Endothelial cell of umbilical vein (primary cell): ENCODE measurements around the gene MIB2. TPM values are rescaled to one million over a fixed set of nuclear protein-coding genes. Genes with fewer than 3 reads are reported as not detected.

ENCODE experiments used
- BruUV-seq: library from RNA; stranded (reverse); fragments of 400-500 nt; replicated peaks from 2 replicates; lab custom pipeline; 2021; lab: Mats Ljungman, UMichigan
- CTCF ChIA-PET: fragments of 300-600, 350-600 bp; sonication (Branson Sonifier 250); formaldehyde crosslinking; loops from one replicate; lab custom pipeline; 2021; ENCODE audit warnings: antibody characterized with exemption, inconsistent platforms; lab: Charles Lee
- POLR2A ChIA-PET: fragments of 300-600, 350-600 bp; sonication (Branson Sonifier 250); formaldehyde crosslinking; loops from one replicate; lab custom pipeline; 2021; ENCODE audit warnings: antibody characterized with exemption, inconsistent platforms; lab: Charles Lee
- DNase-seq: peaks from one replicate; pipeline ENCODE4 v3.0.0-alpha.2; 2011; ENCODE audit warnings: low read depth, low spot score
- FAIRE-seq: peaks from 2 replicates; lab custom pipeline; 2011; peaks lifted over from hg19 to GRCh38; lab: Jason Lieb, UNC
- H2AFZ ChIP-seq: 2 replicates; pipeline ENCODE4 v1.6.0; 2012; ENCODE audit warnings: low read depth, low read length, control low read depth, inconsistent platforms
- H3K27ac ChIP-seq: 2 replicates; pipeline ENCODE4 v1.5.1; 2011; ENCODE audit warnings: low read depth, mild to moderate bottlenecking, control low read depth, low read length, moderate library complexity; ENCODE audit not compliant: insufficient read depth
- H3K27me3 ChIP-seq, 2 experiments: 2 replicates each; pipeline versions ENCODE4 v1.6.0 to v1.6.1; 2011; ENCODE audit warnings: low read length in 2 of 2, mixed read lengths in 1 of 2; ENCODE audit not compliant: control insufficient read depth in 2 of 2, insufficient read depth in 2 of 2
- H3K36me3 ChIP-seq, 2 experiments: 2 replicates in 1 of 2; 3 replicates in 1 of 2; pipeline ENCODE4 v1.5.1; 2011; ENCODE audit warnings: low read length in 2 of 2, mild to moderate bottlenecking in 1 of 2, moderate library complexity in 1 of 2; ENCODE audit not compliant: control insufficient read depth in 2 of 2, insufficient read depth in 2 of 2; ENCODE audit errors: extremely low read depth in 1 of 2
- H3K4me1 ChIP-seq: 3 replicates; pipeline ENCODE4 v1.5.1; 2011; ENCODE audit warnings: mild to moderate bottlenecking, low read length; ENCODE audit not compliant: control insufficient read depth, insufficient read depth; ENCODE audit errors: extremely low read depth
- H3K4me2 ChIP-seq: 2 replicates; pipeline ENCODE4 v1.6.1; 2011; ENCODE audit warnings: low read length, control low read depth, mixed read lengths; ENCODE audit not compliant: insufficient read depth
- H3K4me3 ChIP-seq, 3 experiments: fragments of 200-600 bp in 1 of 3; sonication (generic), shearing (Covaris generic) in 1 of 3; replicated peaks in 1 of 3; 2 replicates each; pipeline ENCODE4 v1.5.1; 2011 to 2016; ENCODE audit warnings: control low read depth in 3 of 3, low read length in 3 of 3, mild to moderate bottlenecking in 2 of 3, inconsistent platforms in 1 of 3, low read depth in 1 of 3, moderate library complexity in 1 of 3; ENCODE audit not compliant: insufficient read depth in 1 of 3
- H3K79me2 ChIP-seq: 2 replicates; pipeline ENCODE4 v1.6.0; 2012; ENCODE audit warnings: low read length, inconsistent platforms; ENCODE audit not compliant: control insufficient read depth, insufficient read depth
- H3K9ac ChIP-seq: replicated peaks from 2 replicates; pipeline ENCODE3; 2011; ENCODE audit warnings: low read length, control low read depth; ENCODE audit not compliant: insufficient read depth; ENCODE audit errors: extremely low read depth
- H3K9me1 ChIP-seq: replicated peaks from 3 replicates; pipeline ENCODE4 v1.6.0; 2011; ENCODE audit warnings: mild to moderate bottlenecking, low read length; ENCODE audit not compliant: control insufficient read depth, insufficient read depth; ENCODE audit errors: extremely low read depth
- H3K9me3 ChIP-seq: replicated peaks from 2 replicates; pipeline ENCODE4 v1.5.1; 2012; ENCODE audit warnings: low read length, inconsistent platforms; ENCODE audit not compliant: control insufficient read depth, insufficient read depth
- H4K20me1 ChIP-seq: replicated peaks from 2 replicates; pipeline ENCODE3; 2011; ENCODE audit warnings: mild to moderate bottlenecking, low read length; ENCODE audit not compliant: control insufficient read depth, insufficient read depth; ENCODE audit errors: extremely low read depth
- EZH2 ChIP-seq: IDR thresholded peaks from 2 replicates; pipeline ENCODE4 v1.6.1; 2012; ENCODE audit warnings: borderline replicate concordance, low read depth, mild to moderate bottlenecking, moderate library complexity, low read length, inconsistent platforms; ENCODE audit not compliant: severe bottlenecking
- FOS ChIP-seq: IDR thresholded peaks from 2 replicates; pipeline ENCODE4 v1.6.1; 2011; ENCODE audit warnings: mild to moderate bottlenecking, low read length, moderate library complexity, borderline replicate concordance; ENCODE audit not compliant: insufficient read depth
- GATA2 ChIP-seq: IDR thresholded peaks from 2 replicates; pipeline ENCODE4 v1.7.0; 2011; ENCODE audit warnings: low read depth, mild to moderate bottlenecking, moderate library complexity, mixed read lengths, low read length; ENCODE audit not compliant: insufficient read length, insufficient read depth
- JUN ChIP-seq: IDR thresholded peaks from 2 replicates; pipeline ENCODE4 v1.6.1; 2011; ENCODE audit warnings: borderline replicate concordance, low read depth; ENCODE audit not compliant: insufficient read length, insufficient read depth
- MYC ChIP-seq: IDR thresholded peaks from one replicate; pipeline ENCODE4 v1.6.1; 2011; ENCODE audit warnings: mild to moderate bottlenecking, low read depth, low read length
- POLR2A ChIP-seq: IDR thresholded peaks from 2 replicates; pipeline ENCODE4 v1.6.1; 2012; ENCODE audit warnings: low read depth, mild to moderate bottlenecking, control low read depth, low read length
- POLR2AphosphoS5 ChIP-seq: IDR thresholded peaks from 2 replicates; pipeline ENCODE4 v1.6.1; 2012; ENCODE audit warnings: low read depth, mild to moderate bottlenecking, control low read depth, low read length, moderate library complexity; ENCODE audit not compliant: insufficient read depth
- dilution Hi-C: fragments of 300-500 bp; cut with MboI; formaldehyde crosslinking; loops from one replicate; pipeline ENCODE4 v1.15.0; 2019; ENCODE audit warnings: low sequenced_read_pairs; ENCODE audit not compliant: extremely low pct_ligation_motif_present
- intact Hi-C: fragments of 100-400 bp; cut with micrococcal nuclease; formaldehyde crosslinking; loops from one replicate; pipeline ENCODE4 v1.10.0; 2022
- polyA plus RNA-seq, 4 experiments: library from polyadenylated mRNA; depleted of rRNA in 3 of 4; stranded (reverse) in 3 of 4; unstranded in 1 of 4; fragments of >200 nt; gene quantifications; 2 replicates each; pipeline versions ENCODE4 v1.2.1 to v1.2.3, GENCODE V29; 2011 to 2012; ENCODE audit warnings: missing spikeins in 1 of 4
- total RNA-seq: library from RNA; stranded (reverse); gene quantifications from 2 replicates; pipeline ENCODE4 v1.2.3, GENCODE V29; 2021
- TF ChIP-seq, protein P1 (sequence below): IDR thresholded peaks from 2 replicates; pipeline ENCODE4 v1.6.1; 2011; ENCODE audit not compliant: insufficient read depth, insufficient read length
- TF ChIP-seq, protein P2 (sequence below), 2 donors: IDR thresholded peaks; 1 replicate in 1 of 2; 2 replicates in 1 of 2; pipeline ENCODE4 v1.5.1; 2011; ENCODE audit warnings: low read length in 2 of 2, mild to moderate bottlenecking in 2 of 2, moderate library complexity in 2 of 2, control low read depth in 1 of 2, inconsistent platforms in 1 of 2, low read depth in 1 of 2; ENCODE audit not compliant: insufficient read depth in 1 of 2; ENCODE audit errors: extremely low read depth in 1 of 2

The MIB2 gene
- total and polyA plus RNA-seq, 2 donors (not counting 3 experiments of a cell fraction or from before 2014, with no cell fraction given) = 25.9 to 45.0 TPM

DNA sequence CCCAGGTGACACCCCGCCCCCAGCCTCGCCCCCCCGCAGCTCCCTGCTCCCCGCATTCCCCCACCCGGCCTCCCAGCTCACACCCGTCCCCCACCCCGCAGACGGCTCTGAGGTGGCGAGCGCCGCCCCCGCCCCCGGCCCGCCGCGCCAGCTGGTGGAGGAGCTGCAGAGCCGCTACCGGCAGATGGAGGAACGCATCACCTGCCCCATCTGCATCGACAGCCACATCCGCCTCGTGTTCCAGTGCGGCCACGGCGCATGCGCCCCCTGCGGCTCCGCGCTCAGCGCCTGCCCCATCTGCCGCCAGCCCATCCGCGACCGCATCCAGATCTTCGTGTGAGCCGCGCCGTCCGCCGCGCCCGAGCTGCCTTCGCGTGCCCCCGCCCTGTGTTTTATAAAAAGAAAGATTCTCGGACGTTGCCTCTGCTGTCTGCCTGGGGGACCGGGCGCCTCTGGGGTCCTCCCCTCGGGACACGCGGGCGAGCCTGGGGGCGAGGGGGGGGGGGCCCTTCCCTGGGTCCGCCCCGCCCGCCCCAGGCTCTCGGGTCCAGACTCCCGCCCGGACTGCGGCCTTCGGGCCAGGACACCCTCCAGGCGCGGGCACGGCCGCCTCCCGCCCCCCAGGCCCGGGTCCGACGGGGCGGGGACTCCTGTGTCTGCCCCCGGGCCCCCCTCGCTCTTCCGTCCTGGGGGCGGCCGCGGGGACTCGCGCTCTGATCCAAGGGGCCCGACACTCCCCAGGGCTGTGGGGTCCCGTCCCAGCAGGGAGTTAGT lies 15.1 kb downstream of the MIB2 start:
- H3K27me3 ChIP-seq = peaks cover 3 to 24% of the 10 kb centered on the region in 2 experiments
- H3K79me2 ChIP-seq = no peaks in the 10 kb centered on the region
- no peak overlapping the region for H3K27ac ChIP-seq
- DNase-seq (peak; percentile 49), FAIRE-seq (no peak)
- CTCF ChIA-PET = interaction anchor here (1.0 to 1.6 kb wide), 3 partner anchors 11 to 275 kb away, joined by 3 read pairs; no protein-coding TSS in a partner anchor
- no peaks in the 10 kb centered on the region for H3K4me1 ChIP-seq
- TF ChIP-seq FOS (no peak), GATA2 (no peak), EZH2 (peak; percentile 85), POLR2AphosphoS5 (peak; percentile 9), POLR2A (no peak), JUN (no peak), MYC (no peak)
- TF ChIP-seq, protein P1, sequence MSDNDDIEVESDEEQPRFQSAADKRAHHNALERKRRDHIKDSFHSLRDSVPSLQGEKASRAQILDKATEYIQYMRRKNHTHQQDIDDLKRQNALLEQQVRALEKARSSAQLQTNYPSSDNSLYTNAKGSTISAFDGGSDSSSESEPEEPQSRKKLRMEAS = peak; percentile 77
- TF ChIP-seq, protein P2, sequence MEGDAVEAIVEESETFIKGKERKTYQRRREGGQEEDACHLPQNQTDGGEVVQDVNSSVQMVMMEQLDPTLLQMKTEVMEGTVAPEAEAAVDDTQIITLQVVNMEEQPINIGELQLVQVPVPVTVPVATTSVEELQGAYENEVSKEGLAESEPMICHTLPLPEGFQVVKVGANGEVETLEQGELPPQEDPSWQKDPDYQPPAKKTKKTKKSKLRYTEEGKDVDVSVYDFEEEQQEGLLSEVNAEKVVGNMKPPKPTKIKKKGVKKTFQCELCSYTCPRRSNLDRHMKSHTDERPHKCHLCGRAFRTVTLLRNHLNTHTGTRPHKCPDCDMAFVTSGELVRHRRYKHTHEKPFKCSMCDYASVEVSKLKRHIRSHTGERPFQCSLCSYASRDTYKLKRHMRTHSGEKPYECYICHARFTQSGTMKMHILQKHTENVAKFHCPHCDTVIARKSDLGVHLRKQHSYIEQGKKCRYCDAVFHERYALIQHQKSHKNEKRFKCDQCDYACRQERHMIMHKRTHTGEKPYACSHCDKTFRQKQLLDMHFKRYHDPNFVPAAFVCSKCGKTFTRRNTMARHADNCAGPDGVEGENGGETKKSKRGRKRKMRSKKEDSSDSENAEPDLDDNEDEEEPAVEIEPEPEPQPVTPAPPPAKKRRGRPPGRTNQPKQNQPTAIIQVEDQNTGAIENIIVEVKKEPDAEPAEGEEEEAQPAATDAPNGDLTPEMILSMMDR (IDR thresholded peaks at IDR 0.05; ENCODE audit: extremely low read depth in 1 of 2, insufficient read depth in 1 of 2, low read depth in 1 of 2, low read length in 2 of 2) = no peak
- dilution Hi-C loops = no loop called here
- H2AFZ ChIP-seq = no peak overlapping the region
- H4K20me1 ChIP-seq = no peaks in the 10 kb centered on the region
- no TSS peak for BruUV-seq
- no peaks in the 10 kb centered on the region for H3K36me3 ChIP-seq
- POLR2A ChIA-PET = no interaction called here
- H3K9me1 ChIP-seq = no peaks in the 10 kb centered on the region
- no peaks in the 10 kb centered on the region for H3K9me3 ChIP-seq
- no peak overlapping the region for H3K4me3 ChIP-seq
- no peak overlapping the region for H3K4me2 ChIP-seq
- intact Hi-C loops = no loop called here
- H3K9ac ChIP-seq = no peak overlapping the region
